Mammary epithelial cell (primary cell): ENCODE measurements around the gene LY6G6D.

ENCODE experiments used
- EZH2 ChIP-seq: IDR thresholded peaks from 2 replicates; pipeline ENCODE4 v1.6.1; 2012; ENCODE audit warnings: low read length, inconsistent platforms, borderline replicate concordance
- TF ChIP-seq, protein P1 (sequence below), 2 donors: IDR thresholded peaks in 1 of 2; conservative IDR thresholded peaks in 1 of 2; 2 replicates each; pipeline ENCODE4 v1.5.1; 2011 to 2012; ENCODE audit warnings: inconsistent platforms in 2 of 2, low read length in 2 of 2, mild to moderate bottlenecking in 2 of 2, control low read depth in 1 of 2, low read depth in 1 of 2; ENCODE audit not compliant: insufficient read depth in 1 of 2; ENCODE audit errors: extremely low read depth in 1 of 2

DNA sequence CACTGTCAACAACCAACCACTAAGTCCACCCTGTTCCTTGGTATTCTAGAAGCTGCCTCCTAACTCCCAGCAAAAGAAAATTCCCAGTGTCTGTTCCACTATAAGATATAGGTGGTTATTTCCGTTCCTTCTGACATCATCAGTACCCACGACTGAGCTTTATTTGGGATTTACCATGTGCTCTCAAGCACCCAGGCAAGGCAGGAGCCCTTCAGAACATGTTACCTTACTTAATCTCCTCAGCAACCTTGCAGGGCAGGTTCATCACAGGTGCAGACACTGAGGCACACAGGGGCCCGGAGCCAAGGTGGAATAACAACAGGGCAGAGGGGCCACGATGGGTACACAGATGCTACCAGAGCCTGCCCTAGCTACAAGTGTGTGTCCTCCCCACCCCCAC lies 22.8 kb upstream of the LY6G6D start:
- TF ChIP-seq, protein P1, sequence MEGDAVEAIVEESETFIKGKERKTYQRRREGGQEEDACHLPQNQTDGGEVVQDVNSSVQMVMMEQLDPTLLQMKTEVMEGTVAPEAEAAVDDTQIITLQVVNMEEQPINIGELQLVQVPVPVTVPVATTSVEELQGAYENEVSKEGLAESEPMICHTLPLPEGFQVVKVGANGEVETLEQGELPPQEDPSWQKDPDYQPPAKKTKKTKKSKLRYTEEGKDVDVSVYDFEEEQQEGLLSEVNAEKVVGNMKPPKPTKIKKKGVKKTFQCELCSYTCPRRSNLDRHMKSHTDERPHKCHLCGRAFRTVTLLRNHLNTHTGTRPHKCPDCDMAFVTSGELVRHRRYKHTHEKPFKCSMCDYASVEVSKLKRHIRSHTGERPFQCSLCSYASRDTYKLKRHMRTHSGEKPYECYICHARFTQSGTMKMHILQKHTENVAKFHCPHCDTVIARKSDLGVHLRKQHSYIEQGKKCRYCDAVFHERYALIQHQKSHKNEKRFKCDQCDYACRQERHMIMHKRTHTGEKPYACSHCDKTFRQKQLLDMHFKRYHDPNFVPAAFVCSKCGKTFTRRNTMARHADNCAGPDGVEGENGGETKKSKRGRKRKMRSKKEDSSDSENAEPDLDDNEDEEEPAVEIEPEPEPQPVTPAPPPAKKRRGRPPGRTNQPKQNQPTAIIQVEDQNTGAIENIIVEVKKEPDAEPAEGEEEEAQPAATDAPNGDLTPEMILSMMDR (conservative IDR thresholded peaks at IDR 0.05 in 1 of 2, IDR thresholded peaks at IDR 0.05 in 1 of 2; ENCODE audit: extremely low read depth in 1 of 2, insufficient read depth in 1 of 2, low read depth in 1 of 2, low read length in 2 of 2) = no peak
- TF ChIP-seq EZH2 = no peak
